Ishikawa (cell line): ENCODE measurements around the gene C6orf141.

Source experiments
- EGR1 ChIP-seq: IDR thresholded peaks from 2 replicates; pipeline ENCODE4 v1.6.1; 2012
- EP300 ChIP-seq: IDR thresholded peaks from 2 replicates; pipeline ENCODE4 v1.6.1; 2012; ENCODE audit warnings: borderline replicate concordance
- NFIC ChIP-seq: IDR thresholded peaks from 2 replicates; pipeline ENCODE4 v1.6.1; 2012
- RAD21 ChIP-seq: IDR thresholded peaks from 2 replicates; pipeline ENCODE4 v1.6.1; 2012; ENCODE audit warnings: low read depth
- TAF1 ChIP-seq: IDR thresholded peaks from 2 replicates; pipeline ENCODE4 v1.6.1; 2012; ENCODE audit warnings: low read depth, mild to moderate bottlenecking
- TCF12 ChIP-seq: IDR thresholded peaks from 2 replicates; pipeline ENCODE4 v1.6.1; 2012; ENCODE audit warnings: low read depth
- TEAD4 ChIP-seq: IDR thresholded peaks from 2 replicates; pipeline ENCODE4 v1.6.1; 2012
- YY1 ChIP-seq: IDR thresholded peaks from 2 replicates; pipeline ENCODE4 v1.6.1; 2012; ENCODE audit warnings: low read depth
- ZBTB7A ChIP-seq: IDR thresholded peaks from 2 replicates; pipeline ENCODE4 v1.6.1; 2012; ENCODE audit warnings: low read depth
- TF ChIP-seq, protein P1 (sequence below): IDR thresholded peaks from 2 replicates; pipeline ENCODE4 v1.6.1; 2012
- TF ChIP-seq, protein P2 (sequence below): IDR thresholded peaks from 2 replicates; pipeline ENCODE4 v1.6.1; 2012; ENCODE audit warnings: low read depth, mild to moderate bottlenecking
- TF ChIP-seq, protein P3 (sequence below): IDR thresholded peaks from 2 replicates; pipeline ENCODE4 v1.6.1; 2012

GRCh38 chr6:49515485-49516146, 34.9 kb upstream of the C6orf141 start:
- TF ChIP-seq NFIC (no peak), TAF1 (no peak), EP300 (no peak), TEAD4 (no peak), ZBTB7A (no peak), YY1 (no peak), TCF12 (no peak), EGR1 (no peak), RAD21 (no peak)
- TF ChIP-seq, protein P1, sequence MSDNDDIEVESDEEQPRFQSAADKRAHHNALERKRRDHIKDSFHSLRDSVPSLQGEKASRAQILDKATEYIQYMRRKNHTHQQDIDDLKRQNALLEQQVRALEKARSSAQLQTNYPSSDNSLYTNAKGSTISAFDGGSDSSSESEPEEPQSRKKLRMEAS = no peak
- TF ChIP-seq, protein P2, sequence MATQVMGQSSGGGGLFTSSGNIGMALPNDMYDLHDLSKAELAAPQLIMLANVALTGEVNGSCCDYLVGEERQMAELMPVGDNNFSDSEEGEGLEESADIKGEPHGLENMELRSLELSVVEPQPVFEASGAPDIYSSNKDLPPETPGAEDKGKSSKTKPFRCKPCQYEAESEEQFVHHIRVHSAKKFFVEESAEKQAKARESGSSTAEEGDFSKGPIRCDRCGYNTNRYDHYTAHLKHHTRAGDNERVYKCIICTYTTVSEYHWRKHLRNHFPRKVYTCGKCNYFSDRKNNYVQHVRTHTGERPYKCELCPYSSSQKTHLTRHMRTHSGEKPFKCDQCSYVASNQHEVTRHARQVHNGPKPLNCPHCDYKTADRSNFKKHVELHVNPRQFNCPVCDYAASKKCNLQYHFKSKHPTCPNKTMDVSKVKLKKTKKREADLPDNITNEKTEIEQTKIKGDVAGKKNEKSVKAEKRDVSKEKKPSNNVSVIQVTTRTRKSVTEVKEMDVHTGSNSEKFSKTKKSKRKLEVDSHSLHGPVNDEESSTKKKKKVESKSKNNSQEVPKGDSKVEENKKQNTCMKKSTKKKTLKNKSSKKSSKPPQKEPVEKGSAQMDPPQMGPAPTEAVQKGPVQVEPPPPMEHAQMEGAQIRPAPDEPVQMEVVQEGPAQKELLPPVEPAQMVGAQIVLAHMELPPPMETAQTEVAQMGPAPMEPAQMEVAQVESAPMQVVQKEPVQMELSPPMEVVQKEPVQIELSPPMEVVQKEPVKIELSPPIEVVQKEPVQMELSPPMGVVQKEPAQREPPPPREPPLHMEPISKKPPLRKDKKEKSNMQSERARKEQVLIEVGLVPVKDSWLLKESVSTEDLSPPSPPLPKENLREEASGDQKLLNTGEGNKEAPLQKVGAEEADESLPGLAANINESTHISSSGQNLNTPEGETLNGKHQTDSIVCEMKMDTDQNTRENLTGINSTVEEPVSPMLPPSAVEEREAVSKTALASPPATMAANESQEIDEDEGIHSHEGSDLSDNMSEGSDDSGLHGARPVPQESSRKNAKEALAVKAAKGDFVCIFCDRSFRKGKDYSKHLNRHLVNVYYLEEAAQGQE = no peak
- TF ChIP-seq, protein P3, sequence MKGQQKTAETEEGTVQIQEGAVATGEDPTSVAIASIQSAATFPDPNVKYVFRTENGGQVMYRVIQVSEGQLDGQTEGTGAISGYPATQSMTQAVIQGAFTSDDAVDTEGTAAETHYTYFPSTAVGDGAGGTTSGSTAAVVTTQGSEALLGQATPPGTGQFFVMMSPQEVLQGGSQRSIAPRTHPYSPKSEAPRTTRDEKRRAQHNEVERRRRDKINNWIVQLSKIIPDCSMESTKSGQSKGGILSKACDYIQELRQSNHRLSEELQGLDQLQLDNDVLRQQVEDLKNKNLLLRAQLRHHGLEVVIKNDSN = no peak
